ENCODE results near the gene AMDHD2. TPM values are rescaled to one million over a fixed set of nuclear protein-coding genes. Genes with fewer than 3 reads are reported as not detected.
"Not testable (repeated sequence)": the region's sequence is repeated elsewhere in the genome, so short reads cannot be mapped to it uniquely, and the experiment has no call there.

AMDHD2 gene
- total and polyA plus RNA-seq, 2 experiments from 2014 or later, result 20.2 to 68.1 TPM

DNA sequence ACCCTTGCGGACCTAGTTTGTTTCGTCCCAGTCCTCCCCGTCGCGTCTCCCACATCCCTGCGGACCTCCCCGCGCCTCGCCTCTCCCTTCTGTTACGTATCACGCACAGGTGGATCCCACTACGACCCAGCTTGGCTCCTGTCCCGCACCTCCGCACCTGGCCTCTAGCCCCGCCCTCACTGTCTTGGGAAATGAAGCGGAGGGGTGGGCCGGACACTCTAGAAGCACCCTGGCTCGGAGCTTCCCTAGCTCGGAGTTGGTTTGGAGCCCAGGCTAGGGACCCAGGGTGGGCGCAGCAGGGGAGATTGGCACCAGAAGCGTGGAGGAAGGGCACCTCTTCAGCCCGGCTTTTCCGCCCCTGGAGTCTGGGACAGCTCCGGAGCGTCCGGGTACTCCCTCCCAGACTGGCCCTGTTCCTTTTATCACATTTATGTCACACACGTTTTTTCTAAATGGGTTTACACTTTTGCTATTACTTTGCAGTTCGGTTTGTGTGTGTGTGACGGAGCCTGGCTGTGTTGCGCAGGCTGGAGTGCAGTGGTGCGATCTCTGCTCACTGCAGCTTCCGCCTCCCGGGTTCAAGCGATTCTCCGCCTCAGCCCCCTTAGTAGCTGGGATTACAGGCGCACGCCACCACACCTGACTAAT lies 12.4 kb downstream of the AMDHD2 start:
- H3K27me3 ChIP-seq (ENCODE audit: insufficient read depth), result peaks cover 5% of the 10 kb centered on the region; the same call in 1 of the 2 replicates
- H3K27ac ChIP-seq (ENCODE audit: low read depth), result peak overlapping the region; percentile 81; the same call in 1 of the 2 replicates
- peaks cover 5% of the 10 kb centered on the region for H3K4me1 ChIP-seq (ENCODE audit: insufficient read depth)
- peak overlapping the region; percentile 83 for H3K4me3 ChIP-seq
- peak overlapping the region; percentile 91 for H3K27ac Mint-ChIP-seq
- no peaks in the 10 kb centered on the region for H3K9me2 ChIP-seq (ENCODE audit: insufficient read depth)
- no peaks in the 10 kb centered on the region for H3K36me3 ChIP-seq (ENCODE audit: insufficient read depth)
- H3K27me3 Mint-ChIP-seq (ENCODE audit: insufficient read depth, low read depth, poor library complexity), result peaks cover 27% of the 10 kb centered on the region
- H3K4me1 Mint-ChIP-seq, result peaks cover 7% of the 10 kb centered on the region; the same call in 2 of the 3 replicates
- no peaks in the 10 kb centered on the region for H4K20me1 ChIP-seq (replicated peaks; ENCODE audit: insufficient read depth)
- H3K4me3 Mint-ChIP-seq, result peak overlapping the region; percentile 85
- peak; percentile 90 for DNase-seq (ENCODE audit: low spot score)
- H3K36me3 Mint-ChIP-seq (ENCODE audit: low read depth), result no peaks in the 10 kb centered on the region; the same call in 2 of the 3 replicates
- H3K79me2 ChIP-seq (replicated peaks; ENCODE audit: insufficient read depth), result no peaks in the 10 kb centered on the region
- ATAC-seq, result peak; percentile 53
- H2AFZ ChIP-seq, result peak overlapping the region; percentile 98
- peak; percentile 63 for TF ChIP-seq POLR2AphosphoS5 (IDR thresholded peaks at IDR 0.05; ENCODE audit: low read depth)
- no peak for TF ChIP-seq ZNF114 (CRISPR knock-in tag; IDR thresholded peaks at IDR 0.05)
- peak overlapping the region; percentile 98 for H3K4me2 ChIP-seq
- H3K9me3 Mint-ChIP-seq, result peaks cover 3% of the 10 kb centered on the region; the same call in 1 of the 3 replicates
- peaks cover 17% of the 10 kb centered on the region; the same call in 1 of the 2 replicates for H3F3A ChIP-seq (replicated peaks; ENCODE audit: low read depth)

DNA sequence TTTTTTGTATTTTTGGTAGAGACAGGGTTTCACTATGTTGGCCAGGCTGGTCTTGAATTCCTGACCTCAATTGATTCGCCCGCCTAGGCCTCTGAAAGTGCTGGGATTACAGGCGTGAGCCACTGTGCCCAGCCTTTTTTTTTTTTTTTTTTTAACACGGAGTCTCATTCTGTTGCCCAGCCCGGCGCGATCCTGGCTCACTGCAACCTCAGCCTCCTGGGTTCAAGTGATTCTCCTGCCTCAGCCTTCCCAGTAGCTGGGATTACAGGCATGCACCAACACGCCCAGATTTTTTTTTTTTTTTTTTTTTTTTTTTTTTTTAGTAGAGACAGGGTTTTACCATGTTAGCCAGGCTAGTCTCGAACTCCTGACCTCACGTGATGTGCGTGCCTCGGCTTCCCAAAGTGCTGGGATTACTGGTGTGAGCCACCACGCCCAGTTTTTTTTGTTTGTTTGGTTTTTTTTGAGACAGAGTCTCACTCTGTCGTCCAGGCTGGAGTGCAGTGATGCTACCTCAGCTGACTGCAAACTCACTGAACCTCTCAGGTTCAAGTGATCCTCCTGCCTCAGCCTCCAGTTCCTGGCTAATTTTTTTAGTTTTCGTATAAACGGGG lies 13.1 kb downstream of the AMDHD2 start:
- not testable (repeated sequence) for H3K36me3 Mint-ChIP-seq (ENCODE audit: low read depth); H3K4me1 ChIP-seq (ENCODE audit: insufficient read depth); H3K9me2 ChIP-seq (ENCODE audit: insufficient read depth); ATAC-seq; H3K36me3 ChIP-seq (ENCODE audit: insufficient read depth); H3K4me1 Mint-ChIP-seq; DNase-seq (ENCODE audit: low spot score); H3K27ac ChIP-seq (ENCODE audit: low read depth); H3K27me3 ChIP-seq (ENCODE audit: insufficient read depth); H3K9me3 Mint-ChIP-seq; H3K79me2 ChIP-seq (replicated peaks; ENCODE audit: insufficient read depth); H4K20me1 ChIP-seq (replicated peaks; ENCODE audit: insufficient read depth)
- H3K4me2 ChIP-seq, result peak overlapping the region; percentile 98
- H3F3A ChIP-seq (replicated peaks; ENCODE audit: low read depth), result peaks cover 17% of the 10 kb centered on the region; the same call in 1 of the 2 replicates
- H3K4me3 Mint-ChIP-seq, result peak overlapping the region; percentile 85
- H3K27ac Mint-ChIP-seq, result peak overlapping the region; percentile 91
- H2AFZ ChIP-seq, result peak overlapping the region; percentile 98; the same call in 1 of the 2 replicates
- peak overlapping the region; percentile 83 for H3K4me3 ChIP-seq
- H3K27me3 Mint-ChIP-seq (ENCODE audit: insufficient read depth, low read depth, poor library complexity), result peaks cover 27% of the 10 kb centered on the region

DNA sequence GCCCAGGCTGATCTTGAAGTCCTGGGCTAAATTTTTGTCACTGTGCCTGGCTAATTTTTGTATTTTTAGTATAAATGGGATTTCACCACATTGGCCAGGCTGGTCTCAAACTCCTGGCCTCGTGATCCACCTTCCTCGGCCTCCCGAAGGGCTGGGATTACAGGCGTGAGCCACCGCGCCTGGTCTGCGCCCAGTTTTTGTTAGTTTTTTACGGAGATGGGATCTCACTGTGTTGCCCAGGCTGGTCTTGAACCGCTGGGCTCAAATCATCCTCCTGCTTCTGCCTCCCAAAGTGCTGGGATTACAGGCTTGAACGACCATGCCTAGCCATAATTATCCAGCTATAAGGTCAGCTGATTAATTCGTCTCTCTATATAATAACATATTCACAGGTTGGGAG lies 13.7 kb downstream of the AMDHD2 start:
- Histone ChIP-seq H3F3A (replicated peaks; ENCODE audit: low read depth) (peaks cover 17% of the 10 kb centered on the region; the same call in 1 of the 2 replicates), H3K4me3 (no peak overlapping the region), H3K4me2 (no peak overlapping the region), H3K79me2 (replicated peaks; ENCODE audit: insufficient read depth) (peaks cover 4% of the 10 kb centered on the region), H3K36me3 (ENCODE audit: insufficient read depth) (no peaks in the 10 kb centered on the region), H4K20me1 (replicated peaks; ENCODE audit: insufficient read depth) (no peaks in the 10 kb centered on the region), H2AFZ (no peak overlapping the region), H3K4me1 (ENCODE audit: insufficient read depth) (peaks cover 5% of the 10 kb centered on the region), H3K27ac (ENCODE audit: low read depth) (no peak overlapping the region), H3K9me2 (ENCODE audit: insufficient read depth) (no peaks in the 10 kb centered on the region), H3K27me3 (ENCODE audit: insufficient read depth) (peaks cover 5% of the 10 kb centered on the region; the same call in 1 of the 2 replicates)
- Mint-ChIP-seq H3K36me3 (ENCODE audit: low read depth) (no peaks in the 10 kb centered on the region; the same call in 2 of the 3 replicates), H3K9me3 (peaks cover 3% of the 10 kb centered on the region; the same call in 1 of the 3 replicates), H3K4me3 (peak overlapping the region; percentile 48), H3K27ac (no peak overlapping the region), H3K4me1 (peaks cover 10% of the 10 kb centered on the region), H3K27me3 (ENCODE audit: insufficient read depth, low read depth, poor library complexity) (peaks cover 27% of the 10 kb centered on the region)
- TF ChIP-seq, protein P1, sequence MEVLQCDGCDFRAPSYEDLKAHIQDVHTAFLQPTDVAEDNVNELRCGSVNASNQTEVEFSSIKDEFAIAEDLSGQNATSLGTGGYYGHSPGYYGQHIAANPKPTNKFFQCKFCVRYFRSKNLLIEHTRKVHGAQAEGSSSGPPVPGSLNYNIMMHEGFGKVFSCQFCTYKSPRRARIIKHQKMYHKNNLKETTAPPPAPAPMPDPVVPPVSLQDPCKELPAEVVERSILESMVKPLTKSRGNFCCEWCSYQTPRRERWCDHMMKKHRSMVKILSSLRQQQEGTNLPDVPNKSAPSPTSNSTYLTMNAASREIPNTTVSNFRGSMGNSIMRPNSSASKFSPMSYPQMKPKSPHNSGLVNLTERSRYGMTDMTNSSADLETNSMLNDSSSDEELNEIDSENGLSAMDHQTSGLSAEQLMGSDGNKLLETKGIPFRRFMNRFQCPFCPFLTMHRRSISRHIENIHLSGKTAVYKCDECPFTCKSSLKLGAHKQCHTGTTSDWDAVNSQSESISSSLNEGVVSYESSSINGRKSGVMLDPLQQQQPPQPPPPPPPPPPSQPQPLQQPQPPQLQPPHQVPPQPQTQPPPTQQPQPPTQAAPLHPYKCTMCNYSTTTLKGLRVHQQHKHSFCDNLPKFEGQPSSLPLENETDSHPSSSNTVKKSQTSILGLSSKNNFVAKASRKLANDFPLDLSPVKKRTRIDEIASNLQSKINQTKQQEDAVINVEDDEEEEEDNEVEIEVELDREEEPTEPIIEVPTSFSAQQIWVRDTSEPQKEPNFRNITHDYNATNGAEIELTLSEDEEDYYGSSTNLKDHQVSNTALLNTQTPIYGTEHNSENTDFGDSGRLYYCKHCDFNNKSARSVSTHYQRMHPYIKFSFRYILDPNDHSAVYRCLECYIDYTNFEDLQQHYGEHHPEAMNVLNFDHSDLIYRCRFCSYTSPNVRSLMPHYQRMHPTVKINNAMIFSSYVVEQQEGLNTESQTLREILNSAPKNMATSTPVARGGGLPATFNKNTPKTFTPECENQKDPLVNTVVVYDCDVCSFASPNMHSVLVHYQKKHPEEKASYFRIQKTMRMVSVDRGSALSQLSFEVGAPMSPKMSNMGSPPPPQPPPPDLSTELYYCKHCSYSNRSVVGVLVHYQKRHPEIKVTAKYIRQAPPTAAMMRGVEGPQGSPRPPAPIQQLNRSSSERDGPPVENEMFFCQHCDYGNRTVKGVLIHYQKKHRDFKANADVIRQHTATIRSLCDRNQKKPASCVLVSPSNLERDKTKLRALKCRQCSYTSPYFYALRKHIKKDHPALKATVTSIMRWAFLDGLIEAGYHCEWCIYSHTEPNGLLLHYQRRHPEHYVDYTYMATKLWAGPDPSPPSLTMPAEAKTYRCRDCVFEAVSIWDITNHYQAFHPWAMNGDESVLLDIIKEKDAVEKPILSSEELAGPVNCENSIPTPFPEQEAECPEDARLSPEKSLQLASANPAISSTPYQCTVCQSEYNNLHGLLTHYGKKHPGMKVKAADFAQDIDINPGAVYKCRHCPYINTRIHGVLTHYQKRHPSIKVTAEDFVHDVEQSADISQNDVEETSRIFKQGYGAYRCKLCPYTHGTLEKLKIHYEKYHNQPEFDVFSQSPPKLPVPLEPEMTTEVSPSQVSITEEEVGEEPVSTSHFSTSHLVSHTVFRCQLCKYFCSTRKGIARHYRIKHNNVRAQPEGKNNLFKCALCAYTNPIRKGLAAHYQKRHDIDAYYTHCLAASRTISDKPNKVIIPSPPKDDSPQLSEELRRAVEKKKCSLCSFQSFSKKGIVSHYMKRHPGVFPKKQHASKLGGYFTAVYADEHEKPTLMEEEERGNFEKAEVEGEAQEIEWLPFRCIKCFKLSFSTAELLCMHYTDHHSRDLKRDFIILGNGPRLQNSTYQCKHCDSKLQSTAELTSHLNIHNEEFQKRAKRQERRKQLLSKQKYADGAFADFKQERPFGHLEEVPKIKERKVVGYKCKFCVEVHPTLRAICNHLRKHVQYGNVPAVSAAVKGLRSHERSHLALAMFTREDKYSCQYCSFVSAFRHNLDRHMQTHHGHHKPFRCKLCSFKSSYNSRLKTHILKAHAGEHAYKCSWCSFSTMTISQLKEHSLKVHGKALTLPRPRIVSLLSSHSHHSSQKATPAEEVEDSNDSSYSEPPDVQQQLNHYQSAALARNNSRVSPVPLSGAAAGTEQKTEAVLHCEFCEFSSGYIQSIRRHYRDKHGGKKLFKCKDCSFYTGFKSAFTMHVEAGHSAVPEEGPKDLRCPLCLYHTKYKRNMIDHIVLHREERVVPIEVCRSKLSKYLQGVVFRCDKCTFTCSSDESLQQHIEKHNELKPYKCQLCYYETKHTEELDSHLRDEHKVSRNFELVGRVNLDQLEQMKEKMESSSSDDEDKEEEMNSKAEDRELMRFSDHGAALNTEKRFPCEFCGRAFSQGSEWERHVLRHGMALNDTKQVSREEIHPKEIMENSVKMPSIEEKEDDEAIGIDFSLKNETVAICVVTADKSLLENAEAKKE (CRISPR knock-in tag; IDR thresholded peaks at IDR 0.05), result no peak
- ATAC-seq (no peak), DNase-seq (ENCODE audit: low spot score) (no peak)

DNA sequence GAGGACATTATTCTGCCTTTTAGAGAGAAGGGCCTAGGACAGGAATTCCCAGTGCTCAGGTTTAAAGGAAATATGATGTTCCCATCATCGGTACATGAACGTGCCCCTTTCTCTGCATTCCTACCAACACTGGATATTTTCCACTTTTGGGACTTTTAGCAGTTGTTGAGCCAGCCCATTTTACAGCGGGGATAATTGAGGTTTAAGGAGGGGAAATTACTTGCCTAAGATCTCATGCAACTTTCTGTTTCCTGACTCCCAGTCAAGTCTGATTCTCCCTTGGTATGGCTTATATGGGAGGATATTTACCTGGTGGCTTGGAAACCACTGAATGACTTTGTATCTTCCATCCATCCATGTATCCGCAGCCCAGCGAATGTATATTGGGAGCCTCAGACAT lies 14.2 kb downstream of the AMDHD2 start:
- not testable (repeated sequence) for H4K20me1 ChIP-seq (replicated peaks; ENCODE audit: insufficient read depth); H3K9me3 Mint-ChIP-seq; H3K36me3 ChIP-seq (ENCODE audit: insufficient read depth); H3K4me1 ChIP-seq (ENCODE audit: insufficient read depth); H3K27ac Mint-ChIP-seq; H3K4me3 Mint-ChIP-seq; H3K27ac ChIP-seq (ENCODE audit: low read depth); H3K79me2 ChIP-seq (replicated peaks; ENCODE audit: insufficient read depth); DNase-seq (ENCODE audit: low spot score); H3K9me2 ChIP-seq (ENCODE audit: insufficient read depth); H3K36me3 Mint-ChIP-seq (ENCODE audit: low read depth); ATAC-seq; H3K4me2 ChIP-seq; H3K27me3 ChIP-seq (ENCODE audit: insufficient read depth); H2AFZ ChIP-seq; H3K4me3 ChIP-seq
- H3F3A ChIP-seq (replicated peaks; ENCODE audit: low read depth), result peaks cover 17% of the 10 kb centered on the region; the same call in 1 of the 2 replicates
- Mint-ChIP-seq H3K4me1 (peaks cover 12% of the 10 kb centered on the region), H3K27me3 (ENCODE audit: insufficient read depth, low read depth, poor library complexity) (peaks cover 25% of the 10 kb centered on the region)

All from GM23338 (cell line).